Tibial nerve (tissue), 4 donors: Measurements from ENCODE around the gene TENT4A. TPM values are rescaled to one million over a fixed set of nuclear protein-coding genes. Genes with fewer than 3 reads are reported as not detected.

Experiments used
- DNase-seq, 2 donors: peaks; one replicate each; pipeline ENCODE4 v3.0.0-alpha.2; 2019; ENCODE audit warnings: low spot score in 2 of 2
- H3K27ac ChIP-seq, 4 donors: fragments of 200-600 bp; sonication (generic) in 3 of 4; one replicate each; pipeline ENCODE4 v1.5.1; 2017 to 2019; ENCODE audit warnings: mild to moderate bottlenecking in 1 of 4
- H3K27me3 ChIP-seq, 2 donors: fragments of 200-600 bp; sonication (generic) in 1 of 2; one replicate each; pipeline versions ENCODE4 v1.5.1 to v1.6.0; 2017 to 2019
- H3K36me3 ChIP-seq, 3 donors: fragments of 200-600 bp; sonication (generic); one replicate each; pipeline ENCODE4 v1.5.1; 2018 to 2019
- H3K4me1 ChIP-seq, 4 donors: fragments of 200-600 bp; sonication (generic) in 3 of 4; one replicate each; pipeline ENCODE4 v1.5.1; 2017 to 2019
- H3K4me3 ChIP-seq, 4 donors: fragments of 200-600 bp; sonication (generic) in 3 of 4; one replicate each; pipeline ENCODE4 v1.5.1; 2017 to 2019; ENCODE audit warnings: mild to moderate bottlenecking in 1 of 4, moderate library complexity in 1 of 4
- H3K9me3 ChIP-seq, 4 donors: fragments of 200-600 bp; sonication (generic) in 3 of 4; one replicate each; pipeline ENCODE4 v1.5.1; 2017 to 2019
- CTCF ChIP-seq, 5 experiments: fragments of 200-600 bp in 3 of 5; fragments of 450-650 bp in 2 of 5; sonication (generic) in 3 of 5; IDR thresholded peaks; one replicate each; pipeline ENCODE4 v1.5.1; 2016 to 2019; ENCODE audit warnings: antibody characterized with exemption in 5 of 5, mild to moderate bottlenecking in 3 of 5, moderate library complexity in 2 of 5
- EP300 ChIP-seq, 2 donors: sonication (generic); formaldehyde crosslinking; IDR thresholded peaks; one replicate each; pipeline ENCODE4 v1.6.1; 2017; ENCODE audit warnings: antibody characterized with exemption in 2 of 2, mild to moderate bottlenecking in 1 of 2
- POLR2A ChIP-seq, 2 donors: fragments of 450-650 bp; IDR thresholded peaks; one replicate each; pipeline ENCODE4 v1.6.1; 2017; ENCODE audit warnings: antibody characterized with exemption in 2 of 2, mild to moderate bottlenecking in 2 of 2, moderate library complexity in 2 of 2
- WGBS, 2 donors: methylation state at CpG; one replicate each; pipeline ENCODE4 v1.1.5; 2018; 5-methylcytosine and 5-hydroxymethylcytosine counted together
- total RNA-seq, 4 donors: library from RNA; depleted of rRNA; stranded (reverse); fragments of >200 nt; gene quantifications; one replicate each; pipeline ENCODE4 v1.1.0, GENCODE V29; 2016

TENT4A gene
- total RNA-seq, 4 donors from 2014 or later = 22.7 to 34.1 (median 29.2) TPM

DNA sequence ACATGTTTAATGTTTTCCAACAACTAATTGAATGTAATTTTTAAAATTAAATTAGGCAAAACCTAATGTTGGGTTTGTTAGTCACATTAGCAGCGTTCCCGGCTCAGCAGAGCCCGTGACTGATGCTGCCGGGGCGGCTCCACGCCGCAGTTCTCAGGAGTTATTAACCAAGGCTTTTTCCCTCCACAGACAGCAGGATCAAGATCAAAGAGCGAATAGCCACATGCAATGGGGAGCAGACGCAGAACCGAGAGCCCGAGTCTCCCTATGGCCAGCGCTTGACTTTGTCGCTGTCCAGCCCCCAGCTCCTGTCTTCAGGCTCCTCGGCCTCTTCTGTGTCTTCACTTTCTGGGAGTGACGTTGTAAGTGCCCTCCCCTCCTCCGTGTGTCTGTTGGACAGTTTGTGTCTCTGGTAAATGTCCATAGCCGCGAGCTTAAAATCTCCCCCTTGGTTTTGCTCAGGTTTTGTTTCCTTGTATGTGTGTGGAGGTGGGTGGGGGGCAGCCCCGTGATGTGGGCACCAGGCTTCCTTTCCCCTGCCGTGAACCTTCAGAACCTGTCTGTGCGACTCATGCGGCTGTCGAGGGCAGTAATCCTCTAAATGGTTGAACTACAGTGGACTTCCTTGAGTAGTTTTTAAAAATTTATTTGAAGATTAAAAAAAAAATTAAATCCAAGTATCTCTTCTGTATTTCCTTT lies 37.1 kb downstream of the TENT4A start:
- Histone ChIP-seq H3K27me3 (no peaks in the 10 kb centered on the region), H3K4me3 (no peak overlapping the region), H3K27ac (no peak overlapping the region), H3K9me3 (no peaks in the 10 kb centered on the region), H3K36me3 (peaks cover 0 to 87% (median 33%) of the 10 kb centered on the region in 3 donors), H3K4me1 (peaks cover 0 to 6% (median 0%) of the 10 kb centered on the region in 4 donors)
- 90 to 92% methylated on average over 23 of the region's 23 CpGs for WGBS, 2 donors
- TF ChIP-seq POLR2A (IDR thresholded peaks at IDR 0.05) (no peak), EP300 (IDR thresholded peaks at IDR 0.05) (no peak), CTCF (IDR thresholded peaks at IDR 0.05) (no peak)
- DNase-seq = no peak

DNA sequence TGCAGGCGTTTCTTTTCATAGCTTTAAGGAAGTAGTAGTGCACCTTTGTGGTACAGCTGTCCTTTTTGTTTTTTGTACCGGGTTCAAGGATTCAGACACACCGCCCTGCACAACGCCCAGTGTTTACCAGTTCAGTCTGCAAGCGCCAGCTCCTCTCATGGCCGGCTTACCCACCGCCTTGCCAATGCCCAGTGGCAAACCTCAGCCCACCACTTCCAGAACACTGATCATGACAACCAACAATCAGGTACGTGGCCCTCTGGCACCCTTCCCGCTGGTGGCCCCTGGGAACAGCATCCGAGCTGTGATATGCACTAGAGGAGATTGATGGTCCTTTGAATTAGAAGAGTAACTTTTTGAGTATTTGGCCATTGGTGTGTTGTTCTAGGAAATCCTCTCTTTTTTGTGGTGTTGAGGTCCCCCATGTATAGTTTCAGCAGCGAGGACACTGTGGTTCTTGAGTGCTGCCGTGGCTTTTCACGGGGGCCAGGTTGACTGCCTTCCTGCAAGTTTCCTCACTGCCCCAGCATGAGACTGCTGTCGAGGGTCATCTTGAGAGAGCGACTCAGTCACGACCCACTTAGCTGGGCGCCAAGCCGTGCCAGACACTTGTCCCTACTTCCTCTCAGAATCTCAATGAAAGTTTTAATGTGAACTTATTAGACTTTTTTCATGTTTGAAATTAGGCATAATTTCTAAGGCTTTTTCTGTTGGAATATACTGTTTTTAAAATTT lies 37.9 kb downstream of the TENT4A start:
- H3K27me3 ChIP-seq = no peaks in the 10 kb centered on the region
- whole genome bisulfite sequencing, 2 donors = 93 to 95% methylated on average over 18 of the region's 18 CpGs
- TF ChIP-seq CTCF (IDR thresholded peaks at IDR 0.05) (no peak), EP300 (IDR thresholded peaks at IDR 0.05) (no peak), POLR2A (IDR thresholded peaks at IDR 0.05) (no peak)
- no peaks in the 10 kb centered on the region for H3K9me3 ChIP-seq
- H3K4me1 ChIP-seq = no peaks in the 10 kb centered on the region
- H3K4me3 ChIP-seq = no peak overlapping the region
- peaks cover 0 to 93% (median 41%) of the 10 kb centered on the region in 3 donors for H3K36me3 ChIP-seq
- no peak for DNase-seq
- H3K27ac ChIP-seq = no peak overlapping the region

DNA sequence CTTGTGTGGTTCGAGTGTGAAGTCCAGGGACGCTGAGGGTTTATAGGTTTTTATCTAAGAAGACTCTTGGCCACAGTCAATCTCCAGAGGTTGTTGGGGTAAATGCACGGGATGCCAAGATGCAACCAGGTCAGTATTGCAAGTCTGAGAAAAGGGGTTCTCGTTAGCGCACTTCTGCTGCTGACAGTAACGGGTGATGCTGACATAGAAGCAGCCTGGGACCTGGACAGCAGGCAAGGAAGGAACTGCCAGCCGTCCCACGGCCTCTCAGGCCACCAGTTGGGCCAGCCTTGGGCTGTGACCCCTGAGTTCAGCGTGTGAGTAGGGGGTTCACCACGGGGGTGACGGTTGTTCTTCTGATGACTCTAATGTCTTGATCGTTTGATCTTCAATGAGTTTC lies 39.0 kb downstream of the TENT4A start:
- no peak overlapping the region for H3K27ac ChIP-seq
- WGBS, 2 donors = 91 to 95% methylated on average over 11 to 12 of the region's 12 CpGs
- no peaks in the 10 kb centered on the region for H3K9me3 ChIP-seq
- no peak overlapping the region for H3K4me3 ChIP-seq
- DNase-seq = no peak
- H3K27me3 ChIP-seq = no peaks in the 10 kb centered on the region
- peaks cover 0 to 93% (median 44%) of the 10 kb centered on the region in 3 donors for H3K36me3 ChIP-seq
- H3K4me1 ChIP-seq = no peaks in the 10 kb centered on the region
- TF ChIP-seq POLR2A (IDR thresholded peaks at IDR 0.05) (no peak), EP300 (IDR thresholded peaks at IDR 0.05) (no peak), CTCF (IDR thresholded peaks at IDR 0.05) (no peak)

GRCh38 chr5:6752782-6753181 lies 39.5 kb downstream of the TENT4A start:
- H3K27ac ChIP-seq = no peak overlapping the region
- DNase-seq = no peak
- no peak overlapping the region for H3K4me3 ChIP-seq
- H3K27me3 ChIP-seq = no peaks in the 10 kb centered on the region
- H3K9me3 ChIP-seq = no peaks in the 10 kb centered on the region
- 95 to 96% methylated on average over 11 of the region's 11 CpGs for WGBS, 2 donors
- H3K36me3 ChIP-seq = peaks cover 0 to 96% (median 44%) of the 10 kb centered on the region in 3 donors
- H3K4me1 ChIP-seq = no peaks in the 10 kb centered on the region
- TF ChIP-seq CTCF (IDR thresholded peaks at IDR 0.05) (no peak), POLR2A (IDR thresholded peaks at IDR 0.05) (no peak), EP300 (IDR thresholded peaks at IDR 0.05) (no peak)

GRCh38 chr5:6753851-6754250 lies 40.6 kb downstream of the TENT4A start:
- no peak for DNase-seq
- Histone ChIP-seq H3K9me3 (no peaks in the 10 kb centered on the region), H3K27me3 (no peaks in the 10 kb centered on the region), H3K27ac (no peak overlapping the region), H3K4me1 (no peaks in the 10 kb centered on the region), H3K4me3 (no peak overlapping the region), H3K36me3 (peaks cover 0 to 96% (median 44%) of the 10 kb centered on the region in 3 donors)
- TF ChIP-seq CTCF (IDR thresholded peaks at IDR 0.05) = no peak
- no peak for TF ChIP-seq POLR2A (IDR thresholded peaks at IDR 0.05)
- no peak for TF ChIP-seq EP300 (IDR thresholded peaks at IDR 0.05)
- 89 to 90% methylated on average over 11 of the region's 11 CpGs for WGBS, 2 donors
